Thyroid gland (tissue), 4 donors: ENCODE results near the gene ANKRD34A.

Source experiments
- POLR2A ChIP-seq, 2 donors: fragments of 450-650 bp; IDR thresholded peaks; one replicate each; pipeline ENCODE4 v1.6.1; 2017; ENCODE audit warnings: antibody characterized with exemption in 2 of 2, mild to moderate bottlenecking in 2 of 2, moderate library complexity in 1 of 2
- TF ChIP-seq, protein P1 (sequence below), 6 experiments: fragments of 200-600 bp in 3 of 6; fragments of 450-650 bp in 3 of 6; sonication (generic) in 3 of 6; IDR thresholded peaks; one replicate each; pipeline ENCODE4 v1.5.1; 2016 to 2019; ENCODE audit warnings: antibody characterized with exemption in 6 of 6, mild to moderate bottlenecking in 2 of 6, inconsistent platforms in 1 of 6, moderate library complexity in 1 of 6

DNA sequence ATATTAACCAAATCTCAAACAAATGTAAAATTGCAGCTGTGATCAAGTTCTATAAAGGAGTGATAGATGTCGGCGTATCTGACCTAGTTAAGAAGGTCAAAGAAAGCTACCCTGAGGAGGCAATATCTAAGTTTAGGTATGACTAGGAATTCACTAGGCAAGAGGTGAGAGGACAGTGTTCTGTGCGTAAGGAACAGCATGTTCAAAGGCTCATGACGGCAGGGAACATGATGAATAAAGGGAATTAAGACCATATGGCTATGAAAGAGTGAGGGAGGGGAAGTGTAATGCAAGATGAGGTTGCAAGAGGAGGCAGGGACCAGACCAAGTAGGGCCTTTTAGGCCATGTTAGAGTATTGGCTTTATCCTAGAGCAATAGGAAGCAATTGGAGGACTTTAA, 15.2 kb downstream of the ANKRD34A start:
- TF ChIP-seq, protein P1, sequence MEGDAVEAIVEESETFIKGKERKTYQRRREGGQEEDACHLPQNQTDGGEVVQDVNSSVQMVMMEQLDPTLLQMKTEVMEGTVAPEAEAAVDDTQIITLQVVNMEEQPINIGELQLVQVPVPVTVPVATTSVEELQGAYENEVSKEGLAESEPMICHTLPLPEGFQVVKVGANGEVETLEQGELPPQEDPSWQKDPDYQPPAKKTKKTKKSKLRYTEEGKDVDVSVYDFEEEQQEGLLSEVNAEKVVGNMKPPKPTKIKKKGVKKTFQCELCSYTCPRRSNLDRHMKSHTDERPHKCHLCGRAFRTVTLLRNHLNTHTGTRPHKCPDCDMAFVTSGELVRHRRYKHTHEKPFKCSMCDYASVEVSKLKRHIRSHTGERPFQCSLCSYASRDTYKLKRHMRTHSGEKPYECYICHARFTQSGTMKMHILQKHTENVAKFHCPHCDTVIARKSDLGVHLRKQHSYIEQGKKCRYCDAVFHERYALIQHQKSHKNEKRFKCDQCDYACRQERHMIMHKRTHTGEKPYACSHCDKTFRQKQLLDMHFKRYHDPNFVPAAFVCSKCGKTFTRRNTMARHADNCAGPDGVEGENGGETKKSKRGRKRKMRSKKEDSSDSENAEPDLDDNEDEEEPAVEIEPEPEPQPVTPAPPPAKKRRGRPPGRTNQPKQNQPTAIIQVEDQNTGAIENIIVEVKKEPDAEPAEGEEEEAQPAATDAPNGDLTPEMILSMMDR (IDR thresholded peaks at IDR 0.05): no peak
- TF ChIP-seq POLR2A (IDR thresholded peaks at IDR 0.05): no peak
